ENCODE results near the gene APOBEC4.

GRCh38 chr1:183636334-183636682 lies 16.8 kb downstream of the APOBEC4 start:
- TF ChIP-seq TEAD4 (IDR thresholded peaks at IDR 0.05; ENCODE audit: low read depth, low read length) (no peak), CTCF (IDR thresholded peaks at IDR 0.05; ENCODE audit: control extremely low read depth in 1 of 3, insufficient read depth in 1 of 3, low read depth in 1 of 3, low read length in 3 of 3) (no peak), JUN (IDR thresholded peaks at IDR 0.05; ENCODE audit: low read depth, low read length) (no peak), PHF8 (conservative IDR thresholded peaks at IDR 0.05; ENCODE audit: low read depth, low read length) (no peak), POLR2AphosphoS5 (IDR thresholded peaks at IDR 0.05; ENCODE audit: low read depth, low read length) (no peak), CHD2 (IDR thresholded peaks at IDR 0.05; ENCODE audit: low read length) (no peak), GABPA (IDR thresholded peaks at IDR 0.05; ENCODE audit: borderline replicate concordance, insufficient read depth, low read length) (no peak)
